A673 (cell line): Measurements from ENCODE around the gene MYO7A. TPM values are rescaled to one million over a fixed set of nuclear protein-coding genes. Genes with fewer than 3 reads are reported as not detected.

Source experiments
- BruUV-seq: library from RNA; stranded (reverse); fragments of 400-500 nt; replicated peaks from 2 replicates; lab custom pipeline; 2021; lab: Mats Ljungman, UMichigan
- CTCF ChIA-PET: fragments of 300-600 bp; sonication (Branson Sonifier 250); formaldehyde crosslinking; loops from one replicate; lab custom pipeline; 2022; ENCODE audit warnings: antibody characterized with exemption; lab: Charles Lee
- POLR2A ChIA-PET: fragments of 300-600 bp; sonication (Branson Sonifier 250); formaldehyde crosslinking; loops from one replicate; lab custom pipeline; 2022; ENCODE audit warnings: antibody characterized with exemption; ENCODE audit not compliant: low non-redundant PET; lab: Charles Lee
- DNase-seq: peaks from one replicate; pipeline ENCODE4 v3.0.0-alpha.2; 2015; ENCODE audit warnings: low spot score
- H3K27ac ChIP-seq: fragments of 200-600 bp; sonication (generic); 2 replicates; pipeline ENCODE4 v1.5.1; 2016; ENCODE audit warnings: mixed run types, low read depth, mild to moderate bottlenecking, mixed read lengths, antibody characterized with exemption, low read length; ENCODE audit not compliant: poor library complexity, severe bottlenecking
- H3K27me3 ChIP-seq: fragments of 200-600 bp; sonication (generic); replicated peaks from 2 replicates; pipeline ENCODE4 v1.6.1; 2017; ENCODE audit warnings: mixed run types, low read depth, mild to moderate bottlenecking, mixed read lengths, antibody characterized with exemption, low read length; ENCODE audit not compliant: insufficient read depth, poor library complexity
- H3K36me3 ChIP-seq: fragments of 200-600 bp; sonication (generic); 2 replicates; pipeline ENCODE4 v1.6.1; 2016; ENCODE audit warnings: mixed run types, mild to moderate bottlenecking, mixed read lengths, antibody characterized with exemption, low read length; ENCODE audit not compliant: insufficient read depth, poor library complexity, severe bottlenecking
- H3K4me1 ChIP-seq: fragments of 200-600 bp; sonication (generic); 2 replicates; pipeline ENCODE4 v1.6.1; 2017; ENCODE audit warnings: mixed run types, mild to moderate bottlenecking, mixed read lengths, antibody characterized with exemption, low read length; ENCODE audit not compliant: insufficient read depth, poor library complexity, severe bottlenecking
- H3K4me3 ChIP-seq: fragments of 200-600 bp; sonication (generic); 2 replicates; pipeline ENCODE4 v1.5.1; 2016; ENCODE audit warnings: low read depth, mixed run types, mild to moderate bottlenecking, mixed read lengths, low read length; ENCODE audit not compliant: poor library complexity, severe bottlenecking
- H3K9me3 ChIP-seq: fragments of 200-600 bp; sonication (generic); 2 replicates; pipeline ENCODE4 v1.6.1; 2016; ENCODE audit warnings: mixed run types, low read depth, mild to moderate bottlenecking, mixed read lengths, antibody characterized with exemption, low read length; ENCODE audit not compliant: poor library complexity, severe bottlenecking
- CTCF ChIP-seq: fragments of 300-800, 200-600 bp; sonication (generic); conservative IDR thresholded peaks from 2 replicates; pipeline ENCODE4 v1.5.1; 2017; ENCODE audit warnings: low read depth, mild to moderate bottlenecking, antibody characterized with exemption, low read length, moderate library complexity, mixed read lengths
- EZH2 ChIP-seq: fragments of 200-600 bp; sonication (generic); IDR thresholded peaks from 2 replicates; pipeline ENCODE4 v1.6.1; 2017; ENCODE audit warnings: borderline replicate concordance, low read depth, mild to moderate bottlenecking, mixed read lengths, antibody characterized with exemption, low read length; ENCODE audit not compliant: poor library complexity, severe bottlenecking
- intact Hi-C: fragments of 100-400 bp; cut with micrococcal nuclease; formaldehyde crosslinking; loops from one replicate; pipeline ENCODE4 v1.10.0; 2022; ENCODE audit not compliant: unreplicated experiment
- total RNA-seq: library from RNA; stranded (reverse); gene quantifications from 2 replicates; pipeline ENCODE4 v1.2.3, GENCODE V29; 2021

Gene MYO7A
- total RNA-seq, 1 experiment from 2014 or later: not detected

- Histone ChIP-seq H3K27ac (no peak overlapping the region), H3K36me3 (no peaks in the 10 kb centered on the region), H3K27me3 (no peaks in the 10 kb centered on the region), H3K4me3 (no peak overlapping the region), H3K4me1 (no peaks in the 10 kb centered on the region), H3K9me3 (no peaks in the 10 kb centered on the region)
- no TSS peak for BruUV-seq
- TF ChIP-seq EZH2 (no peak), CTCF (no peak)
- intact Hi-C loops: no loop called here
- ChIA-PET POLR2A (no interaction called here), CTCF (interaction anchor here (0.9 kb wide), 1 partner anchor 34 kb away, joined by 3 read pairs; no protein-coding TSS in a partner anchor)
- no peak for DNase-seq
Measured at GRCh38 chr11:77081381-77081851, 46.6 kb upstream of the MYO7A start.

GRCh38 chr11:77081976-77082836 lies 45.8 kb upstream of the MYO7A start:
- no peak for DNase-seq
- POLR2A ChIA-PET: interaction anchor here (0.6 kb wide), 1 partner anchor 522 kb away, joined by 4 read pairs; no protein-coding TSS in a partner anchor
- Histone ChIP-seq H3K27ac (no peak overlapping the region), H3K36me3 (no peaks in the 10 kb centered on the region), H3K4me1 (no peaks in the 10 kb centered on the region), H3K9me3 (no peaks in the 10 kb centered on the region), H3K27me3 (no peaks in the 10 kb centered on the region), H3K4me3 (no peak overlapping the region)
- intact Hi-C loops: no loop called here
- TF ChIP-seq CTCF: no peak
- CTCF ChIA-PET: interaction anchor here (0.8 to 0.9 kb wide), 2 partner anchors 9 to 34 kb away, joined by 3 to 4 read pairs; no protein-coding TSS in a partner anchor
- no TSS peak for BruUV-seq

- BruUV-seq: no TSS peak
- CTCF ChIA-PET: interaction anchor here (0.8 kb wide), 1 partner anchor 8 kb away, joined by 4 read pairs; no protein-coding TSS in a partner anchor
- intact Hi-C loops: no loop called here
- TF ChIP-seq CTCF: no peak
- no peak for TF ChIP-seq EZH2
- Histone ChIP-seq H3K27ac (no peak overlapping the region), H3K4me3 (no peak overlapping the region), H3K36me3 (no peaks in the 10 kb centered on the region), H3K9me3 (no peaks in the 10 kb centered on the region), H3K27me3 (no peaks in the 10 kb centered on the region), H3K4me1 (no peaks in the 10 kb centered on the region)
- DNase-seq: peak; percentile 41
- POLR2A ChIA-PET: interaction anchor here (0.6 kb wide), 1 partner anchor 521 kb away, joined by 4 read pairs; no protein-coding TSS in a partner anchor
Measured at GRCh38 chr11:77082838-77083565, 45.0 kb upstream of the MYO7A start.
